ENCODE data around the gene PTPN12.
"Not testable (repeated sequence)": the region's sequence is repeated elsewhere in the genome, so short reads cannot be mapped to it uniquely, and the experiment has no call there.

Gene PTPN12

DNA sequence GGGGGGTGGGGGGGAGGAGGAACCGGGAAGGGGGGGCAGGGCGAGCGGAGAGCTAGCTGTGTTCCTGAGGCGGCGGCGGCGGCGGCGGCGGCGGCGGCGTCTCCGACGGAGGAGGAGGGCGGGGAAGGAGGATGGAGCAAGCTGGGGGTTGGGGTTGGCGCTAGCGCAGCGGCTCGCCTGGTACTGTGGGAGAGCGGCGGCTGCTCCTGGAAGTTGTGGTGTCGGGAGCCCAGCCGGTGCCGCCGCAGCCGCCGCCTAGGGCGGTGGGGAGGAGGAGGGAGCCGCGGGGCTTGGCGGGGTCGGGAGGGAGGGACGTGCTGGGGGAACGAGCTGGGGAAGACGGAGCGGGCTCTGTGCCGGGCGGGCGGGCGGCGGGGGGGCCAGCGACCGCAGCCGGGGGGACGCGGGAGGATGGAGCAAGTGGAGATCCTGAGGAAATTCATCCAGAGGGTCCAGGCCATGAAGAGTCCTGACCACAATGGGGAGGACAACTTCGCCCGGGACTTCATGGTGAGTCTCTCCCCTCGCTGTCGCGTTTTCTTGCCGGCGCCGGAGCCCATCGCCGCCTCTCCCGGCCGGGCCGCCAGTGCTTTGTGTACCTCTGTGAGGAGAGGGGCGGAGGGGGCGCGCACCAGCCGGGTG lies at the start of gene PTPN12:
Gene PTPN12, plus strand, starts transcription at position 160 of the 642 bp plus-strand sequence. Its CDS starts 252 bp downstream, at position 412.
- DNase-seq = peak; percentile 56

DNA sequence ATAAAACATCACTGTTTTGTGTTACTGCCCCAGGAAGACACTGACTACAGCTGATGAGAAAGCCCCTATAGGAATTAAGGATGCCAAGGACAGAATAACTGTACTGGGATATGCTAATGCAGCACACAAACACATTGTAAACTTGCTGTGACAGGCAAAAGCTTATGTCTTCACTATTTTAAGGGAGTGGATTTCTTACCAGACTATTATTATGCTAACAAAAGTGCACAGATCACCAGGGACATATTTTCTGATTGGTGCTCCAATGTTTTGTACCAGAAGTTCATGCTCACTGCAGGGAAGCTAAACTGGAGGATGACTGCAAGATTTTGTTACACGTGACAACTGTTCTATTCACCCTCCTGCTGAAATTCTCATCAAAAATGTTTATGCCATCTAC lies 48.1 kb upstream of the PTPN12 start:
- DNase-seq = no peak

DNA sequence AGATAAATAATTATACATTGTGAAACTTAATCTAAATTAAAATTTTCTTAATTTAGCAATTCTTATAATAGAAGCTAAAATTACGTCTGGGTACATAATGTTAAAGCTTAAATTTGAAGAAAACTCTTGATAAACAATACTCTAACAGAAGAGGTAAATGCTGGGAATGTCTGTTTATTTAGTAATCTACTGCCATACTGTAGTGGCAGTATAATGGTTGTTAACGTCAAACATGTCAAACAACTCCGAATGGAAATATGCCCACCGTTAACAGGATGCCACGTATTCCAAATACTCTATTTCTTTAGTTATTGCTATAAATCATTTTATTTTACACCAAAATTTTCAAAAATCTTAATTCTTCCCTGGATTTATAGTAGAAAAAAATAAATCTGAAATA lies 40.0 kb upstream of the PTPN12 start:
- no peak for DNase-seq

DNA sequence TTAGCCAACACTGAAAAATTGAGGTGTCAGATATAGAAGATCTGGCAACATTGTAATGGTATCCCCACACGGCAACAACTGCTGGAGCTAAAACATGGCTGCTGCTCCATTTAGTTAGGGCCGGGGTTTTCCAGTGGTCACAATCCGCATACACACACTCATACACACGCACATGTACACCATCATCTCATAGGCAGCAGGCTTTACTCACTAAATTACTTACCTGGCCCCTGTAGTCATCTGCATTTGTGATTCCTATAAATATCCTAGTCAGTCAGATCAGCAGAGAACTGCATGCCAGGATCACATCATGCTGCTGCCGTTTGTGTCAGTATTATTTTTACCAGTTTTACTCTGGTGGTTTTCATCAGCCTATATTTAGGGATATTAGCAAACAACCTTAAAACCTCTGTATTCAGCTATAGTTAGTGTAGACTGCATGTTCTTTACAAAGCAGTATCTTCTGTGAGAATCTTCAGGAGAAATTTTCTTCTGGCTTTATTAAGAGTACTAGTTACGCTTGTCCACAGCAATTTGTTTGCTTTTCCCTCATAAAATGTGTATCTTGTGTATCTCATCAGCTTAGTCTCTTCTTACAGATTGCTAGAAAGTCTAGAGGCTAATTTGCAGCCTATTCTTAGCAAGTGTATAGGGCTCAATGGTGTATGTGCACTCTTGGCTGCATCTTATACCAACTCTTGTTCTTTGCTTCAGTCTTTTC lies 38.3 kb upstream of the PTPN12 start:
- no peak for DNase-seq

DNA sequence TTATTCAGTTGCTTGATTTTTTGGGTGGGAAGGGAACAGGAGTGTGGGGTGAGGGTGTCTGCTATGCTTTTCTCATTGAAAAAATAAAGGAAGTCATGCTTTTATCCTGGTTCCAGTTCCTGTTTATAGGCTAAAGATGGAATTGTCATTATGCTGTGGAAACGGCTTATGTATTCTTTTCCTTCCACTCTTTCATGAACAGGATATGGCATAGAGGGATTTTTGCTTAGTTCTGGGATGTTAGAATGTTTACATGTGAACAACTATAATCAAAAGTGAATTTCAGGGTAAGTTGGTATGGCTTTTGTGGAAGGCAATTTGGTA lies 35.9 kb upstream of the PTPN12 start:
- DNase-seq = no peak

DNA sequence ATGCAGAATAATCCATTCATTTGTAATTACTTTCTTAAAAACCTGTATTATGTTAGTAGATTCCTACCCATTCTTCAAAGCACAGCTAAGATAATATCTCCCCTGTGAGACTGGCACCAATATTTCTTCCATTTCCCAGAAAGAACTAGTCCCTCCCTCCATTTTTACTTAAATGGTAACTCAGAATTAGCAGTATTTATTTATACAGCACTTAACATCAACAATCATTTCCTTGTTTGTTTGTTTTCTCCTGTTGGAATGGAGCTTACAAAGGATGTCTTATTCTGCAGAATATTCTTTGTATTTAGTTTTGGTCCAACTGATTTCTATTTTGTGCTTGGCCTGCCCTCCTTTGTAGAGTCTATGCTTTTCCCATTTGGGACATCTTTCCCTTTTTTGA lies 32.1 kb upstream of the PTPN12 start:
- DNase-seq = no peak

DNA sequence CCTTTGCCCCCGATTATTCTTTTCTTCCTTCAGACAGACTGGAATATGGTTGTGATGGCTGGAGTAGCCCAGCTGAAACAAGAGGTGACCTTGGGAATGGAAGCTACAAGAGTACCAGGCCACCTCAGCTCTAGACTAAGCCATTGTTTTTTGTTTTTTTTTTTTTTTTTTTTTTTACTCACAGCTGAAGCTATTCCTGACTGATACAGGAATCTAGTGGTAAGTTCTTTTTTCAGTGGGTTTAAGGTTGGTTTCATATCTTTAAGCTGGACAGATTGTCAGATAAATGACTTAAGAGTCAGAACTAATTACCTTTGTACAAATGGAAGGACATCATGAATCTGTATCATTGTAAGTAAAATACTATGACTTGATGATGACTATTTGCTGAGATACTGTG lies 30.2 kb upstream of the PTPN12 start:
- DNase-seq = no peak

DNA sequence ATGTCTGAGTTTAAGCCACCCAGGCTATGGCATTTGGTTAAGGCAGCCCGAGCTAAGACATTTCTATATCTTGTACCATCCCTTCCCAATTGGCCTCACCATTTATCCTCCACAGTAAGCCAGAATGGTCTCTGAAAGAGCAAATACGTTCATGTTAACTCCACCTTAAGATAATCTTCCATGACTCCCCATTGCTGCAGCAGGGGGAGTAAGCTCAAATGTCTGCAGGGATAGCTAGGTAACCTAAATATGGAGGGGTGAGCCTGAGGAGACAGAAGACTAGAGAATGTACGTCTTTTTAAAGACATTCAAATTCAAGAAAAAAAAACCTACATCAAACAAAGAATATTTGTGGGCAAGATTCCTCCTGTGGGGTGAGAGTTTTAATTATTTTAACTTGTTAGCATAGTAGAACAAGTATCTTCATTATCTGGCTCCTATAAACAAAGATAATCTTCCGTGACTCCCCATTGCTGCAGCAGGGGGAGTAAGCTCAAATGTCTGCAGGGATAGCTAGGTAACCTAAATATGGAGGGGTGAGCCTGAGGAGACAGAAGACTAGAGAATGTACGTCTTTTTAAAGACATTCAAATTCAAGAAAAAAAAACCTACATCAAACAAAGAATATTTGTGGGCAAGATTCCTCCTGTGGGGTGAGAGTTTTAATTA lies 24.0 kb upstream of the PTPN12 start:
- DNase-seq = not testable (repeated sequence)

DNA sequence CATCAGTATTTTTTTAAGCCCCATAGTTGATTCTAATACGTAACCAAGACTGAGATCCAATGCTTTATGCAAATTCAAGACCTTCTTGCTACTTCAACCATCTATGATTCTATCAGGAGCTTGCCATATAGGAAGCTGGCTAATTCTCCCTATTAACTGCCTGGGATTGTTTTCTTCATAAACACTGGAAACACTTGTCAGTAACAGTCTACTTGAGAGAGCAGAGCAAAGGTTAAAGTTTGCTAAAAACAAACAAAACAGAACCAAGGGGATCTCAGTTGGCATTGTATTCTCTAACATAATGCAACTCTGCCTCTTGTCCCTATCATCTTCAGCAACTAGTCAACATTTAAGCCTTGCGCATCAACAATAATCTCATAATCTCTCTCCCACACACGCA lies 21.0 kb upstream of the PTPN12 start:
- no peak for DNase-seq

DNA sequence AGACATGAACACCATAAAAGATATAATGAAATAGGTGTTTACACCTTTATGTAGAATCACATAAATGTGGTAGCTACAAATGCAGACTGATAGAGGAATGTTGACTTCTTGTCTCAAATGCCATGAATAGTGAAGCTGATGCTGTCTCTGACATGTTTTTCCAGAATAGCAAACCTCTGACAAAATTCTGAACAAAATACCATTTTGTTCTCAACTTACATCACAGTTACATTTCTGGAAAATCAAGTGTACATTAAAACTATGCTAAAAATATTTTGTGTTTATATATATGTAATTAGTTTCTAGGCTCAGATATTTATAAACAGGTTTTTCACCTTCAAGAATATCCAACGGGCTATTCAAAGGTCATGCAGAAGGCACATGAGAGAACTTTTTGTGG lies 16.8 kb upstream of the PTPN12 start:
- DNase-seq = no peak

DNA sequence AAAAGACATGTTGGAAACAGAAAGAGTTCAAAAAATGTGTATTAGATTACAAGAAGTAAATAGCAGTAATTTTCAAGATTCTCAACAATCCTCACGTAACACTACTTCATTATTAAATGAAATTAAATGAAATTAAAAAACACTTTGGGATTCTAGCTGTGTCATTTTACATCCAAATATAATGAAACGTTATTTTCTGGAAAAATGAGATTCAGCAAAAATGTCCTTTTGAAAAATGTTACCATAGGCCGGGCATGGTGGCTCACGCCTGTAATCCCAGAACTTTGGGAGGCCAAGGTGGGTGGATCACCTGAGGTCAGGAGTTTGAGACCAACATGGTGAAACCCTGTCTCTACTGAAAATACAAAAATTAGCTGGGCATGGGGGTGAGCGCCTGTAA lies 15.6 kb upstream of the PTPN12 start:
- not testable (repeated sequence) for DNase-seq

DNA sequence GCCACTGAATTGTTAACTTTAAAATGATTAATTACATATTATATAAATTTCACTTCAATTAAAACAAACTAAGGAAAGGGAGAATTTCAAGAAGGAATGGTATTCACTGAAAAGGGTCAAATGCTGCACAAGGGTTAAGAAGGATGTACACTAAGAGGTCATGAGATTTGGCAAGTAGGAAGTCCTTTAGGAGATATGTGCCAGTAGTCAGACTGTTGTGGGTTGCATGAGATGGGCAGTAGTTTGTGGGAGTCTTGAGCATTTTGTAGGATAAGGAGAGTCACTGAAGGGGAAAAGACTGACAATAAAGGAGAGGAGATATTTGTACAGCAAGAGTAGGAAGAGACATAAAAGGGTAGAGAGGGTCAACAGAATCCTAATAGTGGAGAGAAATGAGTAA lies 12.4 kb upstream of the PTPN12 start:
- DNase-seq = no peak

DNA sequence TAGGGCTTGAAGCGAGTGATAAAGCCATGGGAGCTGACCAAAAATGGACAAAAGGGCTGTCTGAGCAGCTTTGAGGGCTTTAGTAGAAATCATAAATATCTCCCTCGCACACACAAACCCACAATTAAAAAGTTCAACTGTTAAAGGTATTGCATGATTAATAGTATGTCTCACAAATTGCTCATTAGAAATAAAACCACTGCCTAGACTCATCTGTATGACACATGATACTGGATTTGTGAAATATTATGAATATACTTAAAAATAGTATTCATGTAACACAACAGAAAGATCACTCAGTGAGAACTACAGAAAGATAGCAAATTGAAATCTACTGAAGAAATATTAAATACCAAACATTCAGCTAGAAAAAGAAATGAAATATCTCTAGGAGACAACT lies 11.9 kb upstream of the PTPN12 start:
- DNase-seq = no peak

DNA sequence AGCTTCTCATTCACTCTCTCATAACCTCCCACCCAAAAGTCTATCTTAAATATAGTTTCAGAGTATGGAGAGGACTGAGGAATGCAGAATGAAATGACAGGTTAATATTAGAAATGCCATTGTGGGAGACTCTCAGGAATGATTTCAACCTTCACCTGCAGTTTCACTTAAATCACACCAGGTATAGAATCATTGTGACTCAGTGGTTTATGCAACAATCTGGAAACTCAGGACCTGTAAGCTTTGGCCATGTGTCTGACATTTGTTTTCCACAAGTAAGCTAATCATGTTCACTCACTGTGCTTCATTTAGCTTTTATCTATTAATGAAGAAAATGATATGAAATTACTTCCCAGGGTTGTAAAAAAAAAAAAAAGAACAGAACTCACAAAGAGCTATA lies 8.7 kb upstream of the PTPN12 start:
- DNase-seq = no peak

DNA sequence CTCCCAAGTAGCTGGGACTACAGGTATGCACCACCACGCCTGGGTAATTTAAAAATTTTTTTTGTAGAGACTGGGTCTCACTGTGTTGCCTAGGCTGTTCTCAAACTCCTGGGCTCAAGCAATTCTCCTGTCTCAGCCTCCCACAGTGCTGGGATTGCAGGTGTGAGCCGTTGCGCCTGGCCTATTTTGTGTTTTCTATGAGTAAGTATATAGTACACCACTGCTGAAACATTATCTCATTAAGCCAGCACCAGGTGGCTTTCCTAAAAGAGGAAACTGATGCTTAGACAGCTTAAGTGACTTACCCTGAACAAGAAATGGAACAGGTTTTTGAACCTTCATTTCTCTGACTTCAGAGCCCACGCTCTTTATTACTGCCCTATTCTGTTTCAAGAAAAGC lies 7.8 kb upstream of the PTPN12 start:
- DNase-seq = no peak

DNA sequence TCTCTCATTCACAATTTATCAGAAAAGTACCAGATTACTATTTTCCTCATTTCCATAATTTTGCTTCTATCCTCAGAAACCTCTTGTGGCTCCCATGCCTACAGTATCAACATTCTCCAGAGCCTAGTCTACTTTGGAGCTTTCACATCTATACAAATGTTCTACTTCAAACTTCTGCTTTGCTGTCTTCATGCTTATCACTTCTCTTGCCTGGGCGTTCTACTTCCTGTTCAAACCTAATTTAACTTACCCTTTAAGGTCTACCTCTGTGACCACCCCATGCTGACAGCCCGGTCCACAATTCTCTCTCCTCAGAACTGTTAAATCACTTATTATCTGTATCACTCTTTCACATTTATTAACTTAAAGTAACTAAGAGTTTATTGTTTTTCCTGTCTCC lies 6.1 kb upstream of the PTPN12 start:
- DNase-seq = no peak

DNA sequence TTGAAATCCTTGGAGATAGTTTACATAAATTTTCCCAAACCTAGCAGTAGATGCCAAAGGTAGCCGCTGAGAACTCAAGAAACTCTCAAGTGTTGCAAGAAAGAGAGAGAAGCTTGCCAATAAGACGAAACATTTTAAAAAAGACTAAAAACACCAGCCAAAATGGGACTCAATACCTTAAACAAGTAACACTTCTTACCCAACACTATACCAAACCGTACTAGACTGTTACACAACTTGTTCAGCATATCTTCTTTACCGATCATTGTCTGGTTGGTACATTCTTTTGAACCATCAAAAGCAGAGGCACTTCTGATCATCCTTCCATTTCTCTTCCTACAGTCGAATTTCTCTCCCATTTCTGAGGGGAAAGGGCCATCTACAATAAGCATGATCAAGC lies 4.8 kb upstream of the PTPN12 start:
- no peak for DNase-seq

DNA sequence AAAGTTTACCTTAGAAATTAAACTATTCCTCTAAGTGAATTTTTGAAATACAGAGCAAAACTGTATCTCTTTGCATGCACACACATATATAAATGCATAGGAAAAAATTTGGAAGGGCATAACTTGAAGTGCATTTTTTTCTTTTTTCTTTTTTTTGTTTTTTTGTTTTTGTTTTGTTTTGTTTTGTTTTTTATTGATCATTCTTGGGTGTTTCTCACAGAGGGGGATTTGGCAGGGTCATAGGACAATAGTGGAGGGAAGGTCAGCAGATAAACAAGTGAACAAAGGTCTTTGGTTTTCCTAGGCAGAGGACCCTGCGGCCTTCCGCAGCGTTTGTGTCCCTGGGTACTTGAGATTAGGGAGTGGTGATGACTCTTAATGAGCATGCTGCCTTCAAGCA lies 4.4 kb upstream of the PTPN12 start:
- DNase-seq = not testable (repeated sequence)

DNA sequence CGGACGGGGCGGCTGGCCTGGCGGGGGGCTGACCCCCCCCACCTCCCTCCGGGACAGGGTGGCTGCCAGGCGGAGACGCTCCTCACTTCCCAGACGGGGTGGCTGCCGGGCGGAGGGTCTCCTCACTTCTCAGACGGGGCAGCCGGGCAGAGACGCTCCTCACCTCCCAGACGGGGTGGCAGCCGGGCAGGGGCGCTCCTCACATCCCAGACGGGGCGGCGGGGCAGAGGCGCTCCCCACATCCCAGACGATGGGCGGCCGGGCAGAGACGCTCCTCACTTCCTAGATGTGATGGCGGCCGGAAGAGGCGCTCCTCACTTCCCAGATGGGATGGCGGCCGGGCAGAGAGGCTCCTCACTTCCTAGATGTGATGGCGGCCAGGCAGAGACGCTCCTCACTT lies 3.0 kb upstream of the PTPN12 start:
- DNase-seq = not testable (repeated sequence)

DNA sequence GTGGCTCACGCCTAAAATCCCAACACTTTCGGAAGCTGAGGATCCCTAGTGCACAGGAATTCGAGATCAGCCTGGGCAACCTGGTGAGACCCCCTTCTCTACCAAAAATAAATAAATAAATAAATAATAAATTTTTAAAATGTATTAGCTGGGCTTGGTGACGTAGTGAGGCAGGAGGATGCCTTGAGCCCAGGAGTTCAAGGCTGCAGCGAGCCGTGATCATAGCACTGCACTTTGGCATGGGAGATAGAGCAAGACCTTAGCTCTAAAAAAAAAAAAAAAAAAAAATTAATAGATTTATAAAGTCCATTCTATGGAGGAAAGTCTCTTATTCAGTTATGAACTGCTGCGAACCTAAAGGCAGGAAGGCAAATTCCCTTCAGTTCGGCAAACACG lies 1.1 kb upstream of the PTPN12 start:
- no peak for DNase-seq

DNA sequence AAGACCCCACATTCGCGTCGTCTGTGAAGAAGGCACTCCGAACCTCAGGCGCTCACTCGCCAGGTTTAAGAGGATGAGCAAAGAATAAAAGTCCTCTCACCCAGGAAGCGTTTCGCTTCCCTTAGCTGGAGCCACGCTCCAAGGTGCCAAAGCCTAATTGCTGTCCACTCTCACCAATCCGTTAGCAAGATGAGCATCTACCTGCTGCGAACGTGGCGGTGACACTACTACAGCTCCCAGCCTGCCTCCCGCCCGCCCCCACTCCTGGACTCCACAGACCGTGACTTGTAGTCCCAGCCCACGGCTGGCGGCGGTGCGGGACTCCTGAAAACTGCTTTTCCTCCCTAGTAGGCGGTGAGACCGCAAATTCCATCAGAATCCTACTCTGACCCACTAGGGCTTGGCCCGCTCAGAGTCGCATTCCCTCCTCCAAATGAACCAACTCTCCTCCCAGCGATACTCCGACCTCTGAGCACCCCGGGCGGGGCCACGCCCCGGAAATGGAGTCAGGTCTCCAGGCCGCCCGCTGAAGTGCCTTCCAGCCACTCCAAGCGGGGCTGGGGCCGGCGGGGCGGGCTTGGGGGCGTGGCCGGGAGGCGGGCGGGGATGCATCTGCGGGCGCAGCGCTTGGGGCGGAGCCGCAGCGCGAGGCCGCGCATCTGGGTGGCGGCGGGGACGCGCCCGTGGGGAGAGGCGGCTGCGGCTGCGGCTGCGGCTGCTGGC lies 521 bp upstream of the PTPN12 start:
- DNase-seq = peak; percentile 97

DNA sequence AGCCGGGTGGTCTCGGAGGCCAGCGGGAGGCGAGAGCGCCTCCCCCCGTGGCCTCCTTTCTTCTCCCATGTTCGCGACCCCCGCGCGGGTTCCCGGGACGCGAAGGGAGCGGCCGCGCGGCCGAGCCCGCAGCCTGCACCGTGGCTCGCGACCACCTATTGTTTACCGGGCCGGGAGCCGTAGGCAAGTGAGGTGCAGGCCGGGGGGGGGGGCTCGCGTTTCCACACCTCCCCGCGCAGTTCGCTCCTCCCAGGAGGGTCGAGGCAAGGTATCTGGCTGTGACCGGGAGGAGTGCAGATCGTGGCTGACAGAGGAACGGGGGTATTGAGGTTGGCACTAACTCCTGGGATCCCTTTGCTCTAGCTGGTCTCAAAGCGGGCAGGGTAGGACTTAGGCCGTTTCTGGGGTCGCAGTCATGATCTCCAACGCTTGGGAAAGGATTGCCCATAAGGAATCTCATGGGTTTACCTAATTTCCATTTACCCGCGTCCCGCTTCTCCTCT lies 734 bp downstream of the PTPN12 start:
- peak; percentile 42 for DNase-seq
